NCI-H128 (cell line): ENCODE data around the gene SCYL3.
"Not testable (repeated sequence)": the region's sequence is repeated elsewhere in the genome, so short reads cannot be mapped to it uniquely, and the experiment has no call there.

Source experiments
- DNase-seq: peaks from one replicate; lab custom pipeline; 2025; ENCODE audit not compliant: unreplicated experiment; lab: John Stamatoyannopoulos, UW

Gene SCYL3

GRCh38 chr1:169873582-169874199 lies 20.0 kb downstream of the SCYL3 start:
- no peak for DNase-seq

- no peak for DNase-seq
Observed at GRCh38 chr1:169872906-169873305, 20.8 kb downstream of the SCYL3 start.

- DNase-seq, result not testable (repeated sequence)
Observed at GRCh38 chr1:169871988-169872387, 21.7 kb downstream of the SCYL3 start.

- no peak for DNase-seq
Observed at GRCh38 chr1:169869426-169869825, 24.3 kb downstream of the SCYL3 start.

GRCh38 chr1:169868978-169869377 lies 24.7 kb downstream of the SCYL3 start:
- DNase-seq, result no peak

- DNase-seq, result no peak
Observed at GRCh38 chr1:169867012-169867675, 26.6 kb downstream of the SCYL3 start.

- DNase-seq, result no peak
Observed at GRCh38 chr1:169866577-169866976, 27.1 kb downstream of the SCYL3 start.

GRCh38 chr1:169864531-169864930 lies 29.2 kb downstream of the SCYL3 start:
- not testable (repeated sequence) for DNase-seq

GRCh38 chr1:169860750-169861149 lies 32.9 kb downstream of the SCYL3 start:
- no peak for DNase-seq

- DNase-seq, result no peak
Observed at GRCh38 chr1:169860187-169860586, 33.5 kb downstream of the SCYL3 start.

- DNase-seq, result no peak
Observed at GRCh38 chr1:169859001-169859400, 34.7 kb downstream of the SCYL3 start.

- DNase-seq, result no peak
Observed at GRCh38 chr1:169858467-169858866, 35.2 kb downstream of the SCYL3 start.

- no peak for DNase-seq
Observed at GRCh38 chr1:169853341-169853740, 40.4 kb downstream of the SCYL3 start.

- no peak for DNase-seq
Observed at GRCh38 chr1:169849346-169850022, 44.2 kb downstream of the SCYL3 start.

- no peak for DNase-seq
Observed at GRCh38 chr1:169848456-169848855, 45.2 kb downstream of the SCYL3 start.

- no peak for DNase-seq
Observed at GRCh38 chr1:169844941-169845608, 48.6 kb downstream of the SCYL3 start.

GRCh38 chr1:169838942-169839341 lies 54.8 kb downstream of the SCYL3 start:
- DNase-seq, result no peak

GRCh38 chr1:169836198-169836597 lies 57.5 kb downstream of the SCYL3 start:
- DNase-seq, result no peak

- DNase-seq, result no peak
Observed at GRCh38 chr1:169835647-169836046, 58.0 kb downstream of the SCYL3 start.

GRCh38 chr1:169834869-169835268 lies 58.8 kb downstream of the SCYL3 start:
- no peak for DNase-seq

- no peak for DNase-seq
Observed at GRCh38 chr1:169833179-169833901, 60.4 kb downstream of the SCYL3 start.
